Stimulated activated CD4-positive, alpha-beta T cell treated with anti-CD3 and anti-CD28 coated beads, Interleukin-1b, Interleukin-23, amount 100 ng/mL, for 4 hours (primary cell): ENCODE measurements around the gene SLC6A13.
"Not testable (repeated sequence)": the region's sequence is repeated elsewhere in the genome, so short reads cannot be mapped to it uniquely, and the experiment has no call there.

ENCODE experiments used
- DNase-seq, 2 donors: peaks; one replicate each; pipeline ENCODE4 v3.0.0-alpha.2; 2020; ENCODE audit warnings: low read depth in 2 of 2

SLC6A13 gene

DNA sequence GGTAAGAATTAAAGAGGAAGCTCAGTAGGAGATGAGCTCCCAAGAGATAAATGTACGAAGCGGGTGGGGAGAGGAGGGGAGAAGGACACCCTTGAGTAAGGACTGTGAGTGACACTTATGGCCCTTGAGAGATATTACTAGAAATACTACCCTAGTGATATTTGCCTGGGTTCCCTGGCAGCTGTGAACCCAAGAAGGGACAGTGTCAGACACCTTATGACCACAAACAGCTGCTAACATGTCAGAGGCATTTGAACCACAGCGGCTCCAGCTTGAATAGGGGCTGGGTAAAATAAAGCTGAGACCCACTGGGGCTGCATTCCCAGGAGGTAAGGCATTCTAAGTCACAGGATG lies 29.0 kb downstream of the SLC6A13 start:
- DNase-seq: no peak

DNA sequence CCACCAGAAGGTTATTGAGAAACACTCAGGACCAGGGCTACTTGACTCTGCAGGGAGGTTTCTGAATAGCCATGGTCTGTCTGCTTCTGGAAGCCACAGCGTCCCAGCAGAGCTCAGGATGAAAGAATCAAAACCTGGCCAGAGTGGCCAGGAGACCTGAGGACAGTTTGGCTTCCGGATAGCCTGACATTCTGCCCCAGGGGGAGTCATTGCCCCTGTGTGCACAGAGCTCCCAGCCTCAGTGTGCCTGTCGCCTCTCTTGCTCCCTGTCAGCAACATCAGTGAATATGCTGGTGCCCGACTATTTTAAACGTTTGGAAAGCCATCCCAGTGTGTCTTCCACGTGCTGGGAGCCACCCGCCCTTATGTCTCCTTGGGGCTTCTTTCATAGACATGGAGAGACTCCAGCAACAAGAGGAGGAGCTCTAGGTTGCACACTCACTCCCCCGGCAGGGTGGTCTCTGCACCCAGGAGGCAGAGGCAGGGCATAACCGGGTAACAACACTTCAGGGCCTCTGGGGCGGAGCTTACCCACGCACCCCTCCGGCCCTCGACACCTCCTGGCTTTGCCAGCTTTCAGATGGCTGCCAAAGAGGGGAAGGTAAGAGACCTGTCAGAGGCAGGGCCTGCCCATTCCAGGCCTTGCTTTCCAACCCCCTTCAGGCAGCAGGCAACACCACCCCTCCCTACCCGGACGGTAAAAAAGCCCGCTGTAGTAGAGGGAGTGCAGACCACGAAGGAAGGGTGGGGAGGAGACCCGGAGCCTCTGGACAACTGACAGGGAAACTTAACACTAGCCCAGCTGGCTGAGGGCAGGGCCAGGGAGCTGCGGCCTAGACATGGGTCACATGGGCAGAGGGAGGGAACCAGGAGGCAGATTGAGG lies 29.7 kb downstream of the SLC6A13 start:
- DNase-seq: no peak

DNA sequence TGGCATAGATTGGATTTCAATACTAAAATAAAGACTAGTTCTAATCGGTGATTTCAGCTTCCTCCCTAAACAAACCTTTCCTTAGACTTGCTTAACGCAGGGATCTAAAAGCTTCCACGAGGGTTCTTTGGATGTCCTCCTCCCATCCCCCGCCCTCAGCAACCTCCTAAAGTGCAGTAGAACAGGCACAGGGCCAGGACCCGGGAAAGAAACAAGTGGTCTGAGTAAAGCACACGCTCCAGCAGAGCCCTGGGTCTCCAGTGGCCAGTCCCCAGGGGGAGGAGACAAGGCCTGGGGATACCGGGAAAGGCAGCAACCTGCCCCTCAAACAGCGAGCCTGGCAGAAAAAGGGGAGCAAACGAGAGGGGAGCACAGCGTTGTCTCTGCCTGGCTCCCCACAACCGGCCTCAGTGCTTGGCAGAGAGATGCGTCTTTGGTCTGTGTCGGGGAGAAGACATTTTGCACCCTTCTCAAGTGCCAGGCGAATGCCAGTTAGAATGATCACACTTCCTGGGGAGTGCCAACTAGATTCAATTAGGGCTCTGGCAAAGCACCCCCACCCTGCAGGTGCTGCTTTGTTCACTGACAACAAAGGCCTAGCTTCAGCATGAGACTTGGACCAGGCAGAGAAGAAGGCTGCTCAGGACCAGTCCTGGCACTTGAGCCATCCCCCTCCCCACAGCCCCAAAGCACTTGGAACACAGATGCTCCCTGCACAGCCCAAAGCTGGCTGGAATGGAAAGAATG lies 31.5 kb downstream of the SLC6A13 start:
- no peak for DNase-seq

DNA sequence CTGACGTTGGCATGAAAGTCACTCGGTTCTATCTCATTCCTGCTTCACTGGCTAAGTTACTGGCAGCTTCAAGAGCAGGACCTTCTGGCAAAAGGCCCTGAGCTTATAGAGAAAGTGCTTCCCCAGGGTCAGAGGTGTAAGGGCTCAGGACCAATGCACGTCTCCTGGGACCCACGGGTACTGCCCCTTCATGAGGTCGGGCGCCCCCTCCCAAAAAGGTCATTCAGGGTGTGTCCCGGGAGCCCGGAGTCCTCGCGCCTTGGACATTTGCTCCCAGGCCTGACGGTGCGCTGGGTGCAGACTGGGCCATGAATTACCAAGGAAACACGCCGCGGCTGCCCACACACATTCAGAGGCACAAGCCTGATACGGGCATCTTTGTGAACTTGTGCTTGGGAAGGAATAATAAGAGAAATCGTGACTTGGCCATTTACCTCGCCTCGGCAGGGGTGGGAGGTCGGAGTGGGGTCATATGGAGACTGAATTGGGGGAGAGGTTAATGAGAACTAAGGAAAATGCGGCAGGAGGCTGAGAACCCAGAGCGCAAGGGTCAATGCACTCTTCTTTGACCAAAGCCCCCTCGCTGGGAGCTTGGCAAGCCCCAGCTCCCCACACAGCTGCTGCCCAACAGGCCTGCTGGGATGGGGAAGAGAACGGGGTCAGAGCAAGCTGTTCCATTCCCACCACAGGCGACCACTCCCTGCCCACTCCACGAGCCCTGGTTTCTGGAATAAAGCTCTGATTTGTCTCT lies 33.0 kb downstream of the SLC6A13 start:
- no peak for DNase-seq

DNA sequence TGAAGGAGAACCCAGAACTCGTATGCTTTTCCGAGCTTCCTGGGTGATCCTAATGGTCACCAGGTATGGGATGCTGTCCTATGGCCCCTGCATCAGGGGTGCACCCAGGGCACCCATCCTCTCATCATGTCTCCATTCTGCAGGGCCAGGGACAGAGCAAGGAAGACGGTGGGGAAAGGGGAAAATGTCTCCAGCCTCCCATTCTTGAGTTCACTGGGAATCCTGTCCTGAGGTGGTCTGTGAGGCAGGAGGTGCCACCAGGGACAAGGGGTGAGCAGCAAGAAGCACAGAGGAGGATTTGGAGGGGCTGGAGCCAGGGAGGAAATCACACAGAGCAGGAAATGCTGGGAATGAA lies 33.8 kb downstream of the SLC6A13 start:
- DNase-seq: no peak

DNA sequence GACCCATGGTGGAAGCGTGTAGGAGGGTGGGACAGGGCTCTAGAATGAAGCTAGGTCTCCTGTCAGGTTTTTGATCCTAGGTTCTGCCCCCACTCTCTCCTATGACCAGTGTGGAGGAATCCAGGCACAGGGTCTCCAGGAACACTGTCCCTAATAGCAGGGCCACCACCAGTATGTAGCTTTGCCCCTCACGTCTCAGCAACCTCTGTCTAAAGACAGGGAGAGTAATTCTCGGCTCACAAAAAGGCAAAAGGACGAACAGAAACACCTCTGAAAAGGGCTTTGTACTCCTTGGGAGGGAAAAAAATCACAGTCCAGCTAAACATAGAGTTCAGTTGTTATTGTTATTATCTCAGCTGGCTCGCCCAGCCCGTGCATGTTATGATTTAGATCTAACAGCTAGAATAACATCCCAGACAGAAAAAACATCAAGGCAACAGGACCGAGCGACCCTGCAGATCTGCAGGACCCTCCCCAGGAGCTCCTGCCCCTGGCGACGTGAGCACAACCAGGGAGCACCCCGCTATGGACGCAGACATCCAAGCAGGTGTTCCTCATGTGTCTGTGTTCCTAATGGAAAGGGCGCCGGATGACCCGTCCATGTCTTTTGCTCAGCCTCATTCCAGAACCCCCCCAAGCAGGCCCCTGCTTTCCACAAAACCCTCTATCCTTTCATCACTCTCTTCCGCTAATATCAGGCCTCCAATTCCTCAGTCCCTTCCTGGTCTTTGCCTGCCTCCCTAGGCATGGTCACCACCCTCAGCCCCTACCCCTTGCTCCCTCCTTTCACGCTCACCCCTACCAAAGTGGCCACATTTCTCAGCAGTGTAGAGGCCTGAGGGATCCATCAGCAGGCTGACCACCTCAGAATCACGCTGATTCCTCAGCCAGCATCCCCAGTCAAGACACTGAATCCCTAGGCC lies 34.5 kb downstream of the SLC6A13 start:
- DNase-seq: no peak

DNA sequence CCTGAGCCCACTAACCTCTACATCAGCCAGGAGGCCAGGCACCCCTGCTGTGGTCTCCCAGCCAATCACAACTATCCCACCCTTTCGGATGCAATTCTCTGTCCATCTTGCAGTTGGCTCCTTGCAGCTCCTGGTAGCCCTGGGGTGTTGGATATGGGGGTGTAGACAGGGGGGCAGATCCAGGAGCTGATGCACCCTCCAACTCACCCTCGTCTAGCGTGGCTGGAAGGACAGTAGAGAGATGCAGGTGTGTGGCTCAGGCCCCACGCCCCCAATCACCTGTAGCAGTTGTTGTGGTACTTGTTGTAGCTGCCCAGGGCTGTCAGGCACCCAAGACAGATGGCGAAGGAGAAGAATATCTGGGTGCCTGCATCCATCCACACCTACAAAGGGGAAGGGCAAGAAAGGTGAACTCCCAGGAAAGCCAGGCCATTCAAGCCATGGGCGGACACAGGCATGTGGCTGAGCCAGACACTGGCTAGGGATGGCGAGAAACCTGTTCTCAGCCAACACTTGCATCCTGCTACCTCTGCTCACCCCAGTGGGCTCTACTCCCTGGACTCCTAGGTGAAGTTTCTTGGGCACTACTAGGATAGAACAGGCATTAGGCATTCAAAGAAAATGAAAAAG lies 35.2 kb downstream of the SLC6A13 start:
- DNase-seq: no peak

DNA sequence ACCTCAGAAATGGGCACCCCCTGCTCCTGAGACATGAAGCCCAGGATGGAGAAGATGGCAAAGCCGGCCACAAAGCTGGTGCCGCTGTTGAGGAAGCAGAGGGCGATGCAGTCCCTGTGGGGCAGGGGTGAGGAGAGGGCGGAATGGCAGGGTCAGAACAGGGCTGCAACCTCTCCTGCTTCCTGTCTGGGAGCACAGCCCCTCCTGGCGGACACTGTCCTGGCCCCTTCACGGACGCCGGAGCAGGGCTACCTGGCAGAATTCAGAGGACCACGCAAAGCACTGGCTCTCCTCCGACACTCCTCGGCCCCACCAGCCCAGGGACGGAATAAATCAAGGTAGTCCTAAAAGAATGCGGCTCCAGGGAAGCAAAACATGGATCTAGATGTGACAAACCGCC lies 36.2 kb downstream of the SLC6A13 start:
- DNase-seq: no peak

DNA sequence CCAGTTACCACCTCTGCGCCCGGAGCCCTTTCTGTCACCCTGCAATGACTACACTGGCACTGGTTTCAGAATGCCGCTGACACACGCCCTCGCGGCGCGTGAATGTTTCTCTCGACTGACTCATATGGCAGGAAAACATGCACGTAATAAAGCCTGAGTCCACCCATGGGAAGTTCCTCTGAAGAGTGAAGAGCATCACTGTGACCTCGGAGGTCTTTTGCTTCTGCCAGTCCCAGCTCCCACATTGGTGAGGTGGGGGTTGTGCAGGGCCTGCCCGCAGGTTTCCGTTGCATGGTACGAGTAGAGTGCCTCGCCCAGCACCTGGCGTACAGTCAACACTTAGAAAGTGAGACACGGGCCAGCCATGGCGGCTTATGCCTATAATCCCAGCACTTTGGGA lies 37.6 kb downstream of the SLC6A13 start:
- no peak for DNase-seq

DNA sequence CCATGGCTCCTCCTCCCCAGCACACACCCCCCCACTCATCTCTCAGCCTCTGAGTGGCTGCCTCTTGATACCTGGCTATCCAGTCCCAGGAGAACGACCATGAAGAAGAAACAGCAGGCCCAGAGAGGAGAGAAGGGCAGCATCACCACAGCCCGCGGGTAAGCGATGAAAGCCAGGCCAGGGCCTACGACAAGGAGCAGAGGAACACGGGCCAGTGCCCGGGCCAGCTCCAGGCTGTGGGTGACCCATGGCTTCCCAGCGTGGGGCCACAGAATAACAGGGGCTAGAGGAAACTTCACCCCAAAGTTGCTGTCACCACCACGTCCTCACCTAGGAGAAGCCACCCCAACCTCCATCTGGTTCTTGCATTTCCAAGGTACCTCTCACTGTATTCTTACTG lies 38.3 kb downstream of the SLC6A13 start:
- DNase-seq: no peak

DNA sequence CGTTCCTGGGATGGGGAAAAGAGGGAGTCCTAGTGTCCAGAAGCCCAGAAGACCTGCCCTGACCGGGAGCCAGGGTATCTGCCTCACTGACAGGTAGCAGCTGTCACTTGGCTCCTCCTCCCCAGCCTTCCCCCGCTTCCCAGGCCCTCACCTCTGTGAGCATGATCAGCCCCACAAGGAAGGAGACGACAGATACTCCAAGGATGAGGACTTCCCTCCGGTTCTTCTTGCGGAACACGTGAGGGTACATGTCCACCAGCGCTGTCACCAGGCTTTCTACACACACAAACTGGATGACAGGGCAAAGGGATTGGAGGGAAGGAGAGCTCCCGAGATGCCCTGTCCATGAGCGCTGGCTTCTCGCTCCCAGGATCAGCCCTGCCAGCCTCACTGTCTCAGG lies 38.8 kb downstream of the SLC6A13 start:
- DNase-seq: no peak

DNA sequence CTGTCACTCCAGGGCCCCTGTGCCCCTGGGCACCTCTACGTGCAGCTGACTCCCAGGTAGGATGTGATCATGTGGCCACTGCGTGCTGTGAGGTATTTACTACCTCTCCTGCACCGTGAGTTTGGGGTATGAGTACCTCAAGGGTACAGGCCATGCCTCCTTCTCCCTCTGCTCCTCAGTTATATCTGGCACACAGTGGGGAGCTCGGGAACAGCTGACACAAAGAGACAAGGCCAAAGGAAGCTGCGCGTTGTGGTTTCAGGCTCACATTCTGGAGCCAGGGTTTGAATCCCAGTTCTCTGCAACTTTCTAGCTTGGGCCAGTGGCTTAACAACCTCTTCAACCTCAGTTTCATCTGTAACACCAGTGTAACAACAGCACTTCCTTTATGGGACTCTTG lies 40.9 kb downstream of the SLC6A13 start:
- no peak for DNase-seq

DNA sequence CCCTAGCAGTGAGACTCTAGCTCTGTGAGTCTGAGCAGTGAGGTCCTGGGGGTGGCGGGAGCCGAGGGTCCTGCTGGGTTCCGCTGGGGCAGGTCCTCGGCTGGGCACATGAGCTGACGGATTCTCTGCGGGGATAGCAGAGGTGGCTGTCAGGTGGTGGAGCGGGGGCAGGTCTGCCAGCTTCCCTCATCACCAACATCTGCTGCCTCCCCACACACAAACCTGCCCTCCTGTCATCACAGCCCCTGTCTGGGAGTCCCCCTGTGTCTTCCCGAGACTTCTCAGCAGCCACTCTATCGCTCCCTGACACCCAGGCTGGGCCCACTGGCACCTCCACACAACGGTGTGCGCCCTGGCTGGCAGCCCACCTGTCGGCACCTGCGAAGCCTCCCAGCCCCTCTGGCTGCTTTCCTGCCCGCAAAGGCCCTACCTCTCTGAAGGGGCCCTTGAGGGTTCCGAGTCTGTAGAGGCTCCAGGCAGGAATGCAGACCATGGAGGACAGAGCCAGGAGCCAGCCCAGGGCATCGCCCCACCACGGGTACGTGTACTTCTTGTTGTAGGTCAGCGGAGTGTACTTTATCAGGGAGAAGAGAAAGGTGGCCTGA lies 41.6 kb downstream of the SLC6A13 start:
- DNase-seq: no peak

DNA sequence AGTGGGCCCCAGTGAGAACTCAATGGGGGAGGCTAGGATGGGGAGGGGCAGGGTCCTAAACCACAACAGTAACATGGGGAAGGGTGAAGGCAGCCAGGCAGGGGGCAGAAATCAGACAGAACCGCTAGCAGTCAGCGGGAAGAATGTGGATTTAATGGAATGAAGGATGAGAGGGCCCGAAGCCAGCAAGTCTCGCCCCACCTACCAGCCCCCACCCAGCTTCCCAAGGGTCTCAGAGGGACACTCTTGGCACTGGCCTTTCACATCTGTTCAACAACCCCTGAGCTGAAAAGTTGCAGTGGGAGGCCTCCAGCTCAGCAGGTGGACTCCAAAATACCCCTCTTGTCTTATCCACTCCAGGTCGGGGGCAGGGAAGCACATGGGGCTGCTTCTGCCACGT lies 42.1 kb downstream of the SLC6A13 start:
- no peak for DNase-seq

DNA sequence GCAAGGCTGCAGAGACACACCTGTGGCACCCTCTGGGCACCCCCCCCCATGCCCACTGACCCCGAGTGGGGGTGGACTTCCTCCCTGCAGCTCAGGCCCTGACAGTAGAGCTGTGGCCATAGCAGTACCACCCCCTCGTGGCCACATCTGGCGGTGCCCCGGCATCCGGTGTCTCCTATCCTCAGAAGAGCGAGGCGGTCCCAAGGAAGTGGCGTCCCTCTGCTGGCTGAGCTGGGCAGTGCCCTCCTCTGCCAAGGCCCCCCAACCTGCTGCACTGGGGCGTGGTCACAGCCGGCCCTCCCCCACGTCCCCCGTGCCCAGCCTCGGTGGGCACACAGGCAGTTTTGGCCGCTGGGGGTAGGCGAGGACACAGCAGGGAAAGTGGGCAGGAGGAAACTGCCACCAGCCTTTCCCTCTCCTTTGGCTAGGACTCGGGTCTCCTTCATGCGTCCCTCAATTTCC lies 42.7 kb downstream of the SLC6A13 start:
- DNase-seq: peak; percentile 5 to 14

DNA sequence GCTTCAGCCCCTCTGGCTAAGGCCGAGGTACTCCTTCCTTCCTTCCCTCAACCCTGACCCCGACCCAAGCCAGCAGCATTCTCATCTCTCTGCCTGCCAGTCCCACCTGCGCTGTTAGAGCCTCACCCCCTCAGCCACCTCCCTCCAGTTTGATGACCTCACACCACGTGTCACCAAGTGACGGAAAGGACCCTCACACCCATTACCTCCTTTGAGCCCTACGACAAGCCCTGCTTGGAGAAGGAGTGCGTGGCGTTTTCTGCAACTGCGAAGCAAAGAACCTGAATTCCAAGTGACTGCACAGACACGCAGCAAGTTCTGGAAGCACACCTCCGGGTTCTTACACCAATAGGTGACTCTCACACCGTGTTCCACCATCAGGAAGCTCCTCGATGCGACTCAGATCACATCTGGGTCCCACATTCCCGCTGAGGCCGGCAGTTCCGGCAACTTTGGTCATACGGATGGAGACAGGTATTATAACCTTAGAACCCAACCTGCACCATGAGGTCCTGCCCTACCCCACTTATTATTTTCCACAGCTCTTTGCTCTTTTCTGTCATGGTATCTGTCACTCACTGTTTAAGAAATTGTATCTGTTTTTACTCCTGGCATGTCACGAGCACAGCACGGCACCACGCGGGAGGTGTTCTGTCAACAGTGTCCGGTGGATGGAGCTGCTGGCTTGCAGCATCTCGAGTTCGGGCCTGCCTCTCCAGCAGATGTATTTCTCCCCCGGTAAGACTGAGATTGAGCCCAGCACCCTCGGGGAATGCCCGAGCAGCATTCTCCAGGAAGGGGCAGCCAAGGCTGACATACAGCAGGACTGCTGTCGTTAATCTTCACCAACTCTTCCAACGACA lies 43.7 kb downstream of the SLC6A13 start:
- no peak for DNase-seq

DNA sequence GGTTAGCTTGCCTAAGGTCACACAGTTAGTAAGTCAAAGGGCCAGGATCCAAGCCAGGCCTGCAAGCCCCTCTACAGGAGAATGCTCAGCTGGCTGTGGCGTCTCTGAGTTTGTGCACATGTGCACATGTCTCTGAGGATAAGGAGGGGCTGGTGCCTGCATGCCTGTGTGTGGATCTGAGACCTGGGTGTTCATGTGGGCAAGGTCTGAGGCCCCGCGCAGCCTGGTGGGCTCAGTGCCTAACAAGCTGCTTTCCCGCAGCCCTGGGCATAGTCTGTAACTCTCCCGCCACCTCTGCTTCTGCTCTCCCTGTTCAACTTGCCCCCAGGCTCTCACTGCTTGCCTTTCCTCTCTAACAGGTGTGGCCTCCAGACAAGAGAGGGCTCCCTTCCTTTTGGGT lies 44.4 kb downstream of the SLC6A13 start:
- no peak for DNase-seq

DNA sequence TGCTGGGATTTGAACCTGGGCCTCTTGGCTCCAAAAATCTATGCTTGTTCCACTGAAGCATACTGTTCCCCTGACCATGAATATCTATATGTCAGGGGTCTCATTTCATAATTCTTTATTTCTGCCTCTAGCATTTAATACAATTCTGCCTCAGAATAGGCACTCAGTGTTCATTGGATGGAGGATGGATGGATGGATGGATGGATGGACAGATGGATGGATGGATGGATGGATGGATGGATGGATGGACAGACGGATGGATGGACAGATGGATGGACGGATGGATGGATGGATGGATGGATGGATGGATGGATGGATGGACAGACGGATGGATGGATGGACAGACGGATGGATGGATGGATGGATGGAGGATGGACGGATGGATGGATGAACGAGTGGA lies 45.6 kb downstream of the SLC6A13 start:
- not testable (repeated sequence) for DNase-seq

DNA sequence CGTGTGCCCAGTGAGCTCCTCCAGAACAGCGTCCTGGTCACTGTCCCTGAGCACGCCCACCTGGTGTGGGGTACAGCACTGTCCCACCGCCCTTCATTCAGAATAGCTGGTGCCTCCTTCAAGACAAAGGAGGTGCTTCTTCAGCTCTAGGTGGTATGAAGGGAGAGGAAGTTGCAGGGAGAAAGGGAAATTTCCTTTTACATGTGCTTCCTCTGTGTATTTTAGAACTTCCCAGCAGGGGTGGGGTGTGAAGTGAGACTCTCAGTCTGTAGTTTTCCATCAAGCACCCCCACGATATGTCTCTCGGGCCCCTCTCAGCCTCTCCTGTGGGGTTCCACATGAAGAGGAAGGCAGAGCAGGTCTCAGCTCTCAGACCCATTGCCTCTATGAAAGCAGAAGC lies 47.5 kb downstream of the SLC6A13 start:
- DNase-seq: no peak
